A549 (cell line): ENCODE data around the gene IGHMBP2. TPM values are rescaled to one million over a fixed set of nuclear protein-coding genes. Genes with fewer than 3 reads are reported as not detected.

Source experiments
- ATAC-seq, 2 experiments: fragments of 200-7000 bp in 1 of 2; fragments of >200 bp in 1 of 2; cut with Nextera tagmentation in 1 of 2; cut with Tn5 transposase in 1 of 2; 3 replicates each; pipeline versions ENCODE4 v1.8.0 to v1.9.1; 2018 to 2020; ENCODE audit warnings: mild to moderate bottlenecking in 1 of 2, moderate library complexity in 1 of 2
- CTCF ChIA-PET: fragments of 300-600 bp; sonication (Branson Sonifier 250); formaldehyde crosslinking; extraction: SDS; loops from one replicate; lab custom pipeline; 2021; ENCODE audit warnings: antibody characterized with exemption, inconsistent platforms; lab: Yijun Ruan, JAX
- POLR2A ChIA-PET: fragments of 350-600 bp; formaldehyde crosslinking; extraction: SDS; loops from one replicate; lab custom pipeline; 2021; ENCODE audit warnings: antibody characterized with exemption, inconsistent platforms; lab: Yijun Ruan, JAX
- DNase-seq, 2 experiments: peaks; one replicate each; pipeline versions ENCODE4 v3.0.0 to v3.0.0-alpha.2; 2011 to 2016; ENCODE audit warnings: low read depth in 1 of 2, low spot score in 1 of 2
- FAIRE-seq: peaks from 2 replicates; lab custom pipeline; 2011; peaks lifted over from hg19 to GRCh38; lab: Jason Lieb, UNC
- H3K27ac ChIP-seq, 2 experiments: fragments of >200 bp; sonication (Bioruptor Twin); formaldehyde crosslinking; 3 replicates each; pipeline ENCODE4 v1.5.1; 2016 to 2017
- H3K4me1 ChIP-seq: fragments of >200 bp; sonication (Bioruptor Twin); formaldehyde crosslinking; 3 replicates; pipeline ENCODE4 v1.6.1; 2016
- H3K4me2 ChIP-seq: fragments of >200 bp; sonication (Bioruptor Twin); formaldehyde crosslinking; 3 replicates; pipeline ENCODE4 v1.6.1; 2016
- H3K4me3 ChIP-seq: fragments of >200 bp; sonication (Bioruptor Twin); formaldehyde crosslinking; 3 replicates; pipeline ENCODE4 v1.5.1; 2016
- H3K9me3 ChIP-seq: fragments of >200 bp; sonication (Bioruptor Twin); formaldehyde crosslinking; 3 replicates; pipeline ENCODE4 v1.6.1; 2016
- BHLHE40 ChIP-seq: IDR thresholded peaks from 2 replicates; pipeline ENCODE4 v1.6.1; 2012; ENCODE audit warnings: low read depth, low read length, inconsistent platforms
- CBX2 ChIP-seq: fragments of 200-600 bp; sonication (generic); IDR thresholded peaks from 2 replicates; pipeline ENCODE4 v1.6.1; 2016; ENCODE audit warnings: low read depth, mild to moderate bottlenecking, borderline replicate concordance
- CHD2 ChIP-seq: fragments of 150-350 bp; IDR thresholded peaks from 2 replicates; pipeline ENCODE4 v1.6.1; 2014; ENCODE audit warnings: low read length; ENCODE audit not compliant: partially characterized antibody
- CHD4 ChIP-seq: fragments of 200-600 bp; sonication (generic); IDR thresholded peaks from 2 replicates; pipeline ENCODE4 v1.6.1; 2016; ENCODE audit warnings: antibody characterized with exemption, mild to moderate bottlenecking, borderline replicate concordance
- E2F6 ChIP-seq: IDR thresholded peaks from 2 replicates; pipeline ENCODE4 v1.6.1; 2012; ENCODE audit warnings: low read depth, borderline replicate concordance
- ELK1 ChIP-seq: fragments of 150-350 bp; IDR thresholded peaks from 2 replicates; pipeline ENCODE4 v1.6.1; 2014; ENCODE audit warnings: low read depth, mild to moderate bottlenecking, low read length
- EP300 ChIP-seq, 2 experiments: fragments of >200 bp; sonication (Bioruptor Twin); formaldehyde crosslinking; IDR thresholded peaks; 2 replicates in 1 of 2; 3 replicates in 1 of 2; pipeline ENCODE4 v1.6.1; 2016 to 2017
- FOSL2 ChIP-seq, 2 experiments: fragments of 450-650 bp in 1 of 2; fragments of >200 bp in 1 of 2; sonication (Bioruptor Twin) in 1 of 2; formaldehyde crosslinking; IDR thresholded peaks; 2 replicates each; pipeline versions ENCODE4 v1.5.0 to v1.6.1; 2016 to 2020; ENCODE audit warnings: mild to moderate bottlenecking in 1 of 2, moderate library complexity in 1 of 2
- GATA3 ChIP-seq: IDR thresholded peaks from 2 replicates; pipeline ENCODE4 v1.6.1; 2012; ENCODE audit warnings: borderline replicate concordance
- HEYL ChIP-seq: fragments of 250-450 bp; sonication (Bioruptor Pico); IDR thresholded peaks from 2 replicates; pipeline ENCODE4 v1.8.0; 2021; ENCODE audit warnings: mild to moderate bottlenecking, moderate library complexity
- JUNB ChIP-seq: fragments of >200 bp; sonication (Bioruptor Twin); formaldehyde crosslinking; IDR thresholded peaks from 2 replicates; pipeline ENCODE4 v1.6.1; 2016
- MAFK ChIP-seq: fragments of 450-650 bp; IDR thresholded peaks from 2 replicates; pipeline ENCODE4 v1.6.1; 2014; ENCODE audit not compliant: partially characterized antibody
- MAZ ChIP-seq: fragments of 150-350 bp; IDR thresholded peaks from 2 replicates; pipeline ENCODE4 v1.6.1; 2014; ENCODE audit warnings: antibody characterized with exemption, low read depth, low read length, borderline replicate concordance
- NR3C1 ChIP-seq: fragments of >200 bp; sonication (Bioruptor Twin); formaldehyde crosslinking; IDR thresholded peaks from 3 replicates; pipeline ENCODE4 v1.6.1; 2017
- POLR2A ChIP-seq: IDR thresholded peaks from 2 replicates; pipeline ENCODE4 v1.6.1; 2012; ENCODE audit warnings: mild to moderate bottlenecking, low read length
- RAD21 ChIP-seq, 2 experiments: fragments of >200 bp in 1 of 2; sonication (Bioruptor Twin) in 1 of 2; formaldehyde crosslinking in 1 of 2; IDR thresholded peaks in 1 of 2; conservative IDR thresholded peaks in 1 of 2; 2 replicates in 1 of 2; 3 replicates in 1 of 2; pipeline ENCODE4 v1.6.1; 2012 to 2018; ENCODE audit warnings: inconsistent platforms in 1 of 2
- RNF2 ChIP-seq: fragments of 200-600 bp; sonication (generic); IDR thresholded peaks from 2 replicates; pipeline ENCODE4 v1.6.1; 2016; ENCODE audit warnings: low read depth, mild to moderate bottlenecking, antibody characterized with exemption, moderate library complexity, borderline replicate concordance
- TP53 ChIP-seq: fragments of 250-450 bp; sonication (Bioruptor Pico); IDR thresholded peaks from 2 replicates; pipeline ENCODE4 v1.5.0; 2021; ENCODE audit warnings: mild to moderate bottlenecking, moderate library complexity
- ZC3H11A ChIP-seq: fragments of 450-650 bp; IDR thresholded peaks from 2 replicates; pipeline ENCODE4 v1.6.1; 2014; ENCODE audit warnings: antibody characterized with exemption, mild to moderate bottlenecking
- ZSCAN20 ChIP-seq: fragments of 250-450 bp; sonication (Bioruptor Pico); IDR thresholded peaks from 2 replicates; pipeline ENCODE4 v1.8.0; 2022; ENCODE audit warnings: mild to moderate bottlenecking, moderate library complexity
- WGBS: methylation state at CpG from one replicate; pipeline ENCODE4 v1.1.6; 2017; ENCODE audit errors: missing lambda C conversion rate; 5-methylcytosine and 5-hydroxymethylcytosine counted together
- polyA plus RNA-seq, 4 experiments: library from polyadenylated mRNA; depleted of rRNA in 3 of 4; stranded (reverse); fragments of >200 nt; fragmentation: RNase III in 1 of 4; extraction: RNeasy Plus Mini Kit Qiagen cat#74134 plus additional on column Dnase treatment in 1 of 4; gene quantifications; 2 replicates in 3 of 4; 3 replicates in 1 of 4; pipeline ENCODE4 v1.2.3, GENCODE V29; 2011 to 2017
- TF ChIP-seq, protein P1 (sequence below): IDR thresholded peaks from 2 replicates; pipeline ENCODE4 v1.6.1; 2012
- TF ChIP-seq, protein P2 (sequence below): IDR thresholded peaks from 2 replicates; pipeline ENCODE4 v1.6.1; 2012
- TF ChIP-seq, protein P3 (sequence below): fragments of >200 bp; sonication (Bioruptor Twin); formaldehyde crosslinking; IDR thresholded peaks from 3 replicates; pipeline ENCODE4 v1.6.1; 2016
- TF ChIP-seq, protein P4 (sequence below): fragments of 450-650 bp; IDR thresholded peaks from 2 replicates; pipeline ENCODE4 v1.6.1; 2014; ENCODE audit warnings: antibody characterized with exemption

Gene IGHMBP2
- polyA plus RNA-seq, 2 of the 4 experiments (the other 2 are of a cell fraction): 11.9 to 12.8 TPM

GRCh38 chr11:68935066-68935465 is 31.4 kb downstream of the IGHMBP2 start (continued):
- TF ChIP-seq FOSL2 (IDR thresholded peaks at IDR 0.05) (no peak), FOSL2 (CRISPR knock-in tag; IDR thresholded peaks at IDR 0.05) (no peak), ZSCAN20 (no peak), MAFK (no peak), CBX2 (no peak), CHD2 (no peak)
- TF ChIP-seq, protein P1, sequence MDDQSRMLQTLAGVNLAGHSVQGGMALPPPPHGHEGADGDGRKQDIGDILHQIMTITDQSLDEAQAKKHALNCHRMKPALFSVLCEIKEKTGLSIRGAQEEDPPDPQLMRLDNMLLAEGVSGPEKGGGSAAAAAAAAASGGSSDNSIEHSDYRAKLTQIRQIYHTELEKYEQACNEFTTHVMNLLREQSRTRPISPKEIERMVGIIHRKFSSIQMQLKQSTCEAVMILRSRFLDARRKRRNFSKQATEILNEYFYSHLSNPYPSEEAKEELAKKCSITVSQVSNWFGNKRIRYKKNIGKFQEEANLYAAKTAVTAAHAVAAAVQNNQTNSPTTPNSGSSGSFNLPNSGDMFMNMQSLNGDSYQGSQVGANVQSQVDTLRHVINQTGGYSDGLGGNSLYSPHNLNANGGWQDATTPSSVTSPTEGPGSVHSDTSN: no peak
- TF ChIP-seq, all 56 proteins: peak for 0

GRCh38 chr11:68935516-68936357 is 32.0 kb downstream of the IGHMBP2 start:
- no peak for DNase-seq
- H3K4me2 ChIP-seq: no peak overlapping the region
- ChIA-PET POLR2A (no interaction called here), CTCF (no interaction called here)
- H3K4me1 ChIP-seq: no peaks in the 10 kb centered on the region
- H3K4me3 ChIP-seq: no peak overlapping the region
- no peaks in the 10 kb centered on the region for H3K9me3 ChIP-seq
- no peak for TF ChIP-seq HEYL (CRISPR knock-in tag)
- TF ChIP-seq NR3C1: no peak
- no peak for TF ChIP-seq E2F6
- no peak for TF ChIP-seq JUNB
- TF ChIP-seq, protein P2, sequence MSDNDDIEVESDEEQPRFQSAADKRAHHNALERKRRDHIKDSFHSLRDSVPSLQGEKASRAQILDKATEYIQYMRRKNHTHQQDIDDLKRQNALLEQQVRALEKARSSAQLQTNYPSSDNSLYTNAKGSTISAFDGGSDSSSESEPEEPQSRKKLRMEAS: no peak
- no peak for TF ChIP-seq POLR2A
- TF ChIP-seq MAZ: no peak
- TF ChIP-seq CBX2: no peak
- TF ChIP-seq, protein P3, sequence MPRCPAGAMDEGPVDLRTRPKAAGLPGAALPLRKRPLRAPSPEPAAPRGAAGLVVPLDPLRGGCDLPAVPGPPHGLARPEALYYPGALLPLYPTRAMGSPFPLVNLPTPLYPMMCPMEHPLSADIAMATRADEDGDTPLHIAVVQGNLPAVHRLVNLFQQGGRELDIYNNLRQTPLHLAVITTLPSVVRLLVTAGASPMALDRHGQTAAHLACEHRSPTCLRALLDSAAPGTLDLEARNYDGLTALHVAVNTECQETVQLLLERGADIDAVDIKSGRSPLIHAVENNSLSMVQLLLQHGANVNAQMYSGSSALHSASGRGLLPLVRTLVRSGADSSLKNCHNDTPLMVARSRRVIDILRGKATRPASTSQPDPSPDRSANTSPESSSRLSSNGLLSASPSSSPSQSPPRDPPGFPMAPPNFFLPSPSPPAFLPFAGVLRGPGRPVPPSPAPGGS: no peak
- TF ChIP-seq MAFK: no peak
- TF ChIP-seq ZC3H11A: no peak
- no peak for TF ChIP-seq RAD21 (conservative IDR thresholded peaks at IDR 0.05 in 1 of 2, IDR thresholded peaks at IDR 0.05 in 1 of 2)
- no peak for TF ChIP-seq ELK1
- no peak for TF ChIP-seq CHD4
- no peak for TF ChIP-seq RNF2
- no peak for TF ChIP-seq GATA3
- 92% methylated on average over 27 of the region's 29 CpGs for WGBS
- no peak for FAIRE-seq
- ATAC-seq: no peak
- H3K27ac ChIP-seq: no peak overlapping the region

GRCh38 chr11:68936358-68936636 is 32.6 kb downstream of the IGHMBP2 start:
- POLR2A ChIA-PET: no interaction called here
- TF ChIP-seq CBX2: no peak
- TF ChIP-seq E2F6: no peak
- TF ChIP-seq, protein P4, sequence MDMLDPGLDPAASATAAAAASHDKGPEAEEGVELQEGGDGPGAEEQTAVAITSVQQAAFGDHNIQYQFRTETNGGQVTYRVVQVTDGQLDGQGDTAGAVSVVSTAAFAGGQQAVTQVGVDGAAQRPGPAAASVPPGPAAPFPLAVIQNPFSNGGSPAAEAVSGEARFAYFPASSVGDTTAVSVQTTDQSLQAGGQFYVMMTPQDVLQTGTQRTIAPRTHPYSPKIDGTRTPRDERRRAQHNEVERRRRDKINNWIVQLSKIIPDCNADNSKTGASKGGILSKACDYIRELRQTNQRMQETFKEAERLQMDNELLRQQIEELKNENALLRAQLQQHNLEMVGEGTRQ: no peak
- no peak for TF ChIP-seq BHLHE40
- no peak for TF ChIP-seq EP300 (IDR thresholded peaks at IDR 0.05)
- TF ChIP-seq TP53 (CRISPR knock-in tag): no peak
- no peaks in the 10 kb centered on the region for H3K9me3 ChIP-seq
- H3K27ac ChIP-seq: no peak overlapping the region
- H3K4me2 ChIP-seq: no peak overlapping the region
- ATAC-seq (no peak), FAIRE-seq (no peak), DNase-seq (no peak)
- CTCF ChIA-PET: no interaction called here
- no peak overlapping the region for H3K4me3 ChIP-seq
- 90% methylated on average over 10 of the region's 10 CpGs for WGBS
- H3K4me1 ChIP-seq: no peaks in the 10 kb centered on the region
